Activated T-helper 17 cell treated with anti-CD3 and anti-CD28 coated beads, Interleukin-2, amount 50 U/mL, for 72 hours (primary cell): ENCODE measurements around the gene CABLES2. TPM values are rescaled to one million over a fixed set of nuclear protein-coding genes. Genes with fewer than 3 reads are reported as not detected.
"Not testable (repeated sequence)": the region's sequence is repeated elsewhere in the genome, so short reads cannot be mapped to it uniquely, and the experiment has no call there.

Experiments
- ATAC-seq: fragments of 150-1000 bp; cut with Tn5 transposase; replicated peaks from 2 replicates; pipeline ENCODE4 v1.10.0; 2021; ENCODE audit warnings: mild to moderate bottlenecking, moderate library complexity
- H3K27ac Mint-ChIP-seq: one replicate; pipeline ENCODE4 v1.8.0; 2022; ENCODE audit warnings: mixed read lengths
- H3K27me3 Mint-ChIP-seq: one replicate; pipeline ENCODE4 v1.8.0; 2022; ENCODE audit warnings: mixed read lengths
- H3K36me3 Mint-ChIP-seq: one replicate; pipeline ENCODE4 v1.8.0; 2022; ENCODE audit warnings: low read depth, mild to moderate bottlenecking, mixed read lengths
- H3K4me1 Mint-ChIP-seq: one replicate; pipeline ENCODE4 v1.8.0; 2022; ENCODE audit warnings: mixed read lengths
- H3K4me3 Mint-ChIP-seq: one replicate; pipeline ENCODE4 v1.8.0; 2022; ENCODE audit warnings: mild to moderate bottlenecking, mixed read lengths
- H3K9me3 Mint-ChIP-seq: one replicate; pipeline ENCODE4 v1.8.0; 2022; ENCODE audit warnings: mixed read lengths
- total RNA-seq, 2 donors: library from RNA; stranded (reverse); gene quantifications; one replicate each; pipeline ENCODE4 v1.2.3, GENCODE V29; 2022

CABLES2 gene
- total RNA-seq, 2 donors from 2014 or later = 6.8 to 6.9 TPM

- no peaks in the 10 kb centered on the region for H3K4me1 Mint-ChIP-seq
- H3K9me3 Mint-ChIP-seq = no peaks in the 10 kb centered on the region
- H3K27me3 Mint-ChIP-seq = peaks cover 6% of the 10 kb centered on the region
- no peak within 1 kb of the TSS for H3K4me3 Mint-ChIP-seq
- no peak for ATAC-seq
- no peak within 1 kb of the TSS for H3K27ac Mint-ChIP-seq
- no peaks in the 10 kb centered on the region for H3K36me3 Mint-ChIP-seq
Observed at GRCh38 chr20:62427172-62428001, 20.3 kb upstream of the CABLES2 start, which contains the start of gene RBBP8NL. RBBP8NL (minus strand) TSS chr20:62427539; CDS start chr20:62419647, 7,892 bp downstream.

GRCh38 chr20:62426699-62427131, 19.6 kb upstream of the CABLES2 start:
- Mint-ChIP-seq H3K36me3 (no peaks in the 10 kb centered on the region), H3K4me3 (no peak overlapping the region), H3K9me3 (no peaks in the 10 kb centered on the region), H3K27me3 (peaks cover 6% of the 10 kb centered on the region), H3K4me1 (no peaks in the 10 kb centered on the region), H3K27ac (no peak overlapping the region)
- ATAC-seq = no peak

GRCh38 chr20:62426059-62426348, 18.9 kb upstream of the CABLES2 start:
- H3K4me1 Mint-ChIP-seq, H3K4me3 Mint-ChIP-seq, H3K9me3 Mint-ChIP-seq, ATAC-seq, H3K27ac Mint-ChIP-seq, H3K36me3 Mint-ChIP-seq, H3K27me3 Mint-ChIP-seq: not testable (repeated sequence)

GRCh38 chr20:62425281-62426058, 18.4 kb upstream of the CABLES2 start:
- Mint-ChIP-seq H3K9me3 (no peaks in the 10 kb centered on the region), H3K36me3 (no peaks in the 10 kb centered on the region), H3K4me3 (no peak overlapping the region), H3K27ac (no peak overlapping the region), H3K4me1 (no peaks in the 10 kb centered on the region), H3K27me3 (no peaks in the 10 kb centered on the region)
- no peak for ATAC-seq

- ATAC-seq = no peak
- no peak overlapping the region for H3K4me3 Mint-ChIP-seq
Observed at GRCh38 chr20:62424249-62425107, 17.4 kb upstream of the CABLES2 start.

GRCh38 chr20:62423326-62423706, 16.2 kb upstream of the CABLES2 start:
- ATAC-seq = no peak
- H3K27ac Mint-ChIP-seq = no peak overlapping the region
- no peaks in the 10 kb centered on the region for H3K27me3 Mint-ChIP-seq
- no peaks in the 10 kb centered on the region for H3K4me1 Mint-ChIP-seq
- H3K36me3 Mint-ChIP-seq = no peaks in the 10 kb centered on the region
- no peak overlapping the region for H3K4me3 Mint-ChIP-seq
- no peaks in the 10 kb centered on the region for H3K9me3 Mint-ChIP-seq

More at GRCh38 chr20:62424249-62425107, 17.4 kb upstream of the CABLES2 start:
- Mint-ChIP-seq H3K9me3 (no peaks in the 10 kb centered on the region), H3K27me3 (no peaks in the 10 kb centered on the region), H3K27ac (no peak overlapping the region), H3K36me3 (no peaks in the 10 kb centered on the region), H3K4me1 (no peaks in the 10 kb centered on the region)

GRCh38 chr20:62422636-62423325, 15.7 kb upstream of the CABLES2 start:
- no peak overlapping the region for H3K27ac Mint-ChIP-seq
- no peak overlapping the region for H3K4me3 Mint-ChIP-seq
- no peaks in the 10 kb centered on the region for H3K4me1 Mint-ChIP-seq
- no peaks in the 10 kb centered on the region for H3K36me3 Mint-ChIP-seq
- no peaks in the 10 kb centered on the region for H3K9me3 Mint-ChIP-seq
- ATAC-seq = no peak
- no peaks in the 10 kb centered on the region for H3K27me3 Mint-ChIP-seq

- no peak for ATAC-seq
- H3K27ac Mint-ChIP-seq = no peak overlapping the region
- no peaks in the 10 kb centered on the region for H3K27me3 Mint-ChIP-seq
- no peaks in the 10 kb centered on the region for H3K36me3 Mint-ChIP-seq
- H3K4me1 Mint-ChIP-seq = no peaks in the 10 kb centered on the region
- H3K4me3 Mint-ChIP-seq = no peak overlapping the region
- no peaks in the 10 kb centered on the region for H3K9me3 Mint-ChIP-seq
Observed at GRCh38 chr20:62421716-62421990, 14.6 kb upstream of the CABLES2 start.

- Mint-ChIP-seq H3K4me3 (no peak overlapping the region), H3K4me1 (no peaks in the 10 kb centered on the region), H3K9me3 (no peaks in the 10 kb centered on the region), H3K27ac (no peak overlapping the region), H3K27me3 (no peaks in the 10 kb centered on the region), H3K36me3 (no peaks in the 10 kb centered on the region)
- ATAC-seq = no peak
Observed at GRCh38 chr20:62420846-62421715, 14.0 kb upstream of the CABLES2 start.

GRCh38 chr20:62419759-62420158, 12.7 kb upstream of the CABLES2 start:
- H3K36me3 Mint-ChIP-seq = no peaks in the 10 kb centered on the region
- no peaks in the 10 kb centered on the region for H3K4me1 Mint-ChIP-seq
- ATAC-seq = no peak
- H3K4me3 Mint-ChIP-seq = no peak overlapping the region
- no peak overlapping the region for H3K27ac Mint-ChIP-seq
- no peaks in the 10 kb centered on the region for H3K27me3 Mint-ChIP-seq
- no peaks in the 10 kb centered on the region for H3K9me3 Mint-ChIP-seq

GRCh38 chr20:62418709-62419487, 11.8 kb upstream of the CABLES2 start:
- no peaks in the 10 kb centered on the region for H3K36me3 Mint-ChIP-seq
- no peaks in the 10 kb centered on the region for H3K27me3 Mint-ChIP-seq
- H3K4me1 Mint-ChIP-seq = no peaks in the 10 kb centered on the region
- ATAC-seq = no peak
- no peak overlapping the region for H3K27ac Mint-ChIP-seq
- H3K4me3 Mint-ChIP-seq = no peak overlapping the region
- no peaks in the 10 kb centered on the region for H3K9me3 Mint-ChIP-seq

GRCh38 chr20:62417981-62418708, 11.1 kb upstream of the CABLES2 start:
- Mint-ChIP-seq H3K4me1 (no peaks in the 10 kb centered on the region), H3K27ac (no peak overlapping the region), H3K36me3 (no peaks in the 10 kb centered on the region), H3K9me3 (no peaks in the 10 kb centered on the region), H3K27me3 (no peaks in the 10 kb centered on the region), H3K4me3 (no peak overlapping the region)
- ATAC-seq = no peak
